ENCODE data around the gene FYB1.

Gene FYB1

DNA sequence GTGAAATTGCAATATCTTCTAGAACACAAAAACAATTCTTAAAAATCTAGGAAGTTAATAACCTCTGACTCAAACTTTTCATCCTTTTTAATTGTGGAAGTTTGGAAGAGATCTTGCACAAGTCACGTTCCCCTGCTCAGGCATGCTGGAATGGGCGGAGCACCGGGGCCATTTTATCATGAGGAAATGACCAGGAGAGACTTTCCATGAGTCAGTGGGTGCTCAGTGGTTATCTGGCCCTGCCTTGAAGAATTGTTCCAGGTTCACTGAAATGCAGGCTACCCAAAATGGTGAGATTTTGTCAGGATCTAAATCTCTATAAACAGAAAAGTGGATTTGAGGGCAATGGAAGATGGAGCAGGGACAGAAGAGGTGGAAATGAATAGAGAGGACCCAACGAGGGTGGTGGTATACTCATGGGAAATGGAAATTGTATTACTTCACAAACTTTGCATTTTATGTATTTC is 61.2 kb downstream of the FYB1 start:
- TF ChIP-seq CTCF (IDR thresholded peaks at IDR 0.05) = no peak
- Histone ChIP-seq H3K27ac (no peak overlapping the region), H3K4me3 (no peak overlapping the region)
- DNase-seq (ENCODE audit: low spot score) = no peak

DNA sequence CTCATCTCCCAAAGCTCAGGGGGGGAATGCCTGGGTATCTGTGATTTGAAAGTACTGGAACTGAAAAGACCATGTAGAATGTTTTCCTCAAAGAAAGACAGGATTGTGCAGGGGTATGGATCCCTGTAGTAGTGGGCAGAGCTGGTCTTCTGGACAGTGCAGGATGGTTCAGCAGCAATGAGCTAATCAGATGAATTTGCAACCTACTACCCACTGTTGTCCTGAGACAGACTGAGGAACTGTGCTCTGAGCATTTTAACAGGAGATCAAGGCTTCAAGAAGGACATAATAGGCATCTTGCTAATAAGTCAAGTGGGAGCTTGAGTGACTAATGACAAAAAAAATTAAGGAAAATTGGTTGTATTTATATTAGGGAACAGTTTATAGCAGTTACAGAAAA is 61.7 kb downstream of the FYB1 start:
- no peak for DNase-seq (ENCODE audit: low spot score)
- TF ChIP-seq CTCF (IDR thresholded peaks at IDR 0.05) = no peak
- H3K4me3 ChIP-seq = no peak overlapping the region
- no peak overlapping the region for H3K27ac ChIP-seq

GRCh38 chr5:39156082-39156481 is 63.3 kb downstream of the FYB1 start:
- no peak for DNase-seq (ENCODE audit: low spot score)

DNA sequence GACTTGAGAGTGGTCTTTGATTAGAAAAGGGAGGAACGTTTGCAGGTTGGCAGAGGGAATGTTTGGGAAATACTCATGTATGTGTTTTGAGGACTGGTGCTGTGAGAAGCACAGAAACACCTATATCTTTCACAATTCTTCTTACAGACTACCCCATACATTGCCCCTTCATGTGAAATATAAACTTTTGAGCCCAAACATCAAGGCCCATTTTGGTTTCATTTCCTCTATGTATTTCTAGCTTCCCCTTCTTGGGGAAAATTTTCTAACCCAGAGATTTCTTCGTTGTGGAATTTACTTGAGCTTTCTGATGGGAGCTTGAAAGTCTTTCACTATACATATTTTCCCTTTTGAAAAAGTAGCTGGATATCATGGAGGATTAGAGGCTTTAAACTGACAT is 67.6 kb downstream of the FYB1 start:
- H3K4me3 ChIP-seq = no peak overlapping the region
- no peak for DNase-seq (ENCODE audit: low spot score)
- TF ChIP-seq CTCF (IDR thresholded peaks at IDR 0.05) = no peak
- no peak overlapping the region for H3K27ac ChIP-seq

More at GRCh38 chr5:39156082-39156481, 63.3 kb downstream of the FYB1 start:
- Histone ChIP-seq H3K4me3 (no peak overlapping the region), H3K27ac (no peak overlapping the region)
- TF ChIP-seq CTCF (IDR thresholded peaks at IDR 0.05) = no peak

GRCh38 chr5:39149966-39150365 is 69.4 kb downstream of the FYB1 start:
- Histone ChIP-seq H3K27ac (no peak overlapping the region), H3K4me3 (no peak overlapping the region)
- no peak for TF ChIP-seq CTCF (IDR thresholded peaks at IDR 0.05)
- no peak for DNase-seq (ENCODE audit: low spot score)

GRCh38 chr5:39148983-39149534 is 70.3 kb downstream of the FYB1 start:
- no peak for TF ChIP-seq CTCF (IDR thresholded peaks at IDR 0.05)
- H3K27ac ChIP-seq = no peak overlapping the region
- H3K4me3 ChIP-seq = no peak overlapping the region
- no peak for DNase-seq (ENCODE audit: low spot score)

DNA sequence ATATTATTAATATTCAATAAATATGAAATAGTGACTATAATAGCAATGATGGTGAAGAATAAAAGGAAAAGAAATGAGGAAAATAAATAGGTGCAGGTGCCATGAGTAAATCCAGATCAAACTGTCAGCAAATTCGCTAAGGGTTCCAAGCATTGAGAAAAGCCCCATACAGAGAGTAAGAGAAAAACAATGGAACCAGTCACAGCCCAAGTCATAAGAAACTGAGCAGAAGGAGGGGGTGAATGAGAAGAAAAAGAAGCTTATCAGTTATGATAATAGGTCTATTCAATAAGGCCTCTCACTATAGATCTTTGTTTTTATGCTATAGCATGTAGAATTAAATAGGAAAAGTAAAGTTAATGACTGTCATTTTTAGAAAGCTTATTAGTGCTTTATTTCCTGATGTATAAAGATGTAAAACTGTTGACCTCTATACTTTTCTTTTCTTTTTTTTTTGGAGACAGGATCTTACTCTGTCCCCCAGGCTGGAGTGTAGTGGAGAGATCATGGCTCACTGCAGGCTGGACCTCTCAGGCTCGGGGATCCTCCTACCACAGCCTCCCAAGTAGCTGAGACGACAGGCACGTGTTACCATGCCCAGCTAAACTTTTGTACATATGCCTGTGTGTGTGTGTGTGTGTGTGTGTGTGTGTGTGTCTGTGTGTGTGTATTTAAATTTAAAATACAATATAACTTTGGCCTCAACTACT is 72.4 kb downstream of the FYB1 start:
- H3K4me3 ChIP-seq = no peak overlapping the region
- no peak overlapping the region for H3K27ac ChIP-seq
- no peak for DNase-seq (ENCODE audit: low spot score)
- no peak for TF ChIP-seq CTCF (IDR thresholded peaks at IDR 0.05)

All from coronary artery (tissue), 2 donors.